GM12878 (cell line): ENCODE data around the gene KLHDC9. TPM values are rescaled to one million over a fixed set of nuclear protein-coding genes. Genes with fewer than 3 reads are reported as not detected.

Experiments used
- ATAC-seq: fragments of 200-7000 bp; cut with Tn5 transposase; 3 replicates; pipeline ENCODE4 v1.9.1; 2020; ENCODE audit warnings: mild to moderate bottlenecking, moderate library complexity
- BruUV-seq: library from RNA; stranded (reverse); fragments of 400-500 nt; replicated peaks from 2 replicates; lab custom pipeline; 2021; lab: Mats Ljungman, UMichigan
- CTCF ChIA-PET: fragments of 300-600 bp; sonication (Branson Sonifier 250); formaldehyde crosslinking; extraction: SDS; loops from one replicate; lab custom pipeline; 2021; ENCODE audit warnings: inconsistent platforms; lab: Yijun Ruan, JAX
- POLR2A ChIA-PET: fragments of 350-600 bp; formaldehyde crosslinking; extraction: SDS; loops from one replicate; lab custom pipeline; 2021; ENCODE audit warnings: inconsistent platforms; lab: Charles Lee
- RAD21 ChIA-PET: fragments of 300-600 bp; sonication (Branson Sonifier 250); formaldehyde crosslinking; loops from one replicate; lab custom pipeline; 2023; ENCODE audit warnings: antibody characterized with exemption; ENCODE audit not compliant: unreplicated experiment; lab: Charles Lee
- SMC1A ChIA-PET: fragments of 300-600 bp; sonication (Branson Sonifier 250); formaldehyde crosslinking; loops from one replicate; lab custom pipeline; 2023; ENCODE audit not compliant: unreplicated experiment, uncharacterized antibody; lab: Charles Lee
- DNase-seq: peaks from one replicate; pipeline ENCODE4 v3.0.0-alpha.2; 2011; ENCODE audit warnings: low read depth, low spot score
- FAIRE-seq: peaks from 3 replicates; lab custom pipeline; 2011; peaks lifted over from hg19 to GRCh38; lab: Jason Lieb, UNC
- H2AFZ ChIP-seq: 2 replicates; pipeline ENCODE4 v1.6.0; 2011; ENCODE audit warnings: low read depth, low read length, control low read depth; ENCODE audit not compliant: control insufficient read depth
- H3K27ac ChIP-seq: 2 replicates; pipeline ENCODE4 v1.5.1; 2011; ENCODE audit warnings: control low read depth; ENCODE audit not compliant: control insufficient read depth, insufficient read depth
- H3K27me3 ChIP-seq, 2 experiments: replicated peaks in 1 of 2; 2 replicates each; pipeline versions ENCODE4 v1.6.0 to v1.6.1; 2011; ENCODE audit warnings: low read length in 1 of 2; ENCODE audit not compliant: control insufficient read depth in 2 of 2, insufficient read depth in 2 of 2
- H3K36me3 ChIP-seq, 2 experiments: 2 replicates each; pipeline ENCODE4 v1.5.1; 2011; ENCODE audit warnings: low read length in 1 of 2; ENCODE audit not compliant: control insufficient read depth in 2 of 2, insufficient read depth in 2 of 2
- H3K4me1 ChIP-seq: 2 replicates; pipeline ENCODE4 v1.6.1; 2011; ENCODE audit warnings: mild to moderate bottlenecking, low read length, moderate library complexity, mixed read lengths; ENCODE audit not compliant: control insufficient read depth, insufficient read depth
- H3K4me2 ChIP-seq: 2 replicates; pipeline ENCODE4 v1.6.0; 2011; ENCODE audit warnings: control low read depth; ENCODE audit not compliant: control insufficient read depth, insufficient read depth
- H3K4me3 ChIP-seq: fragments of 200-600 bp; sonication (generic); 2 replicates; pipeline ENCODE4 v1.5.1; 2016
- H3K79me2 ChIP-seq: 2 replicates; pipeline ENCODE4 v1.6.0; 2011; ENCODE audit warnings: low read length; ENCODE audit not compliant: control insufficient read depth, insufficient read depth
- H3K9ac ChIP-seq: 2 replicates; pipeline ENCODE4 v1.8.0; 2011; ENCODE audit warnings: low read length, control low read depth, mixed read lengths; ENCODE audit not compliant: control insufficient read depth, insufficient read depth
- H3K9me3 ChIP-seq: replicated peaks from 3 replicates; pipeline ENCODE4 v1.5.1; 2011; ENCODE audit warnings: mild to moderate bottlenecking, low read length; ENCODE audit not compliant: control insufficient read depth, insufficient read depth
- H4K20me1 ChIP-seq: 2 replicates; pipeline ENCODE4 v1.6.0; 2011; ENCODE audit not compliant: control insufficient read depth, insufficient read depth
- BCL11A ChIP-seq: IDR thresholded peaks from 2 replicates; pipeline ENCODE4 v1.6.1; 2011; ENCODE audit warnings: low read depth, low read length
- CBX3 ChIP-seq: fragments of 200-600 bp; sonication (generic); IDR thresholded peaks from 2 replicates; pipeline ENCODE4 v1.6.1; 2016; ENCODE audit warnings: low read depth, borderline replicate concordance
- ELK1 ChIP-seq: IDR thresholded peaks from 2 replicates; pipeline ENCODE4 v1.6.1; 2012; ENCODE audit warnings: low read depth, low read length, improper control_type of control experiment
- KDM1A ChIP-seq: fragments of 200-600 bp; sonication (generic); IDR thresholded peaks from 2 replicates; pipeline ENCODE4 v1.6.1; 2016; ENCODE audit warnings: borderline replicate concordance
- NFIC ChIP-seq: IDR thresholded peaks from 2 replicates; pipeline ENCODE4 v1.6.1; 2012; ENCODE audit warnings: low read depth, mild to moderate bottlenecking, inconsistent platforms, low read length, moderate library complexity
- NR2C2 ChIP-seq: IDR thresholded peaks from 2 replicates; pipeline ENCODE4 v1.6.1; 2011; ENCODE audit warnings: borderline replicate concordance, low read depth; ENCODE audit not compliant: control insufficient read depth, insufficient read length
- PAX8 ChIP-seq: fragments of 450-650 bp; IDR thresholded peaks from 2 replicates; pipeline ENCODE4 v1.6.1; 2017; ENCODE audit warnings: mild to moderate bottlenecking, moderate library complexity
- SREBF2 ChIP-seq: IDR thresholded peaks from 2 replicates; pipeline ENCODE4 v1.6.1; 2012; ENCODE audit warnings: mild to moderate bottlenecking, low read length
- TARDBP ChIP-seq: IDR thresholded peaks from 2 replicates; pipeline ENCODE4 v1.6.1; 2016; ENCODE audit warnings: borderline replicate concordance
- YBX1 ChIP-seq: fragments of 450-650 bp; IDR thresholded peaks from 2 replicates; pipeline ENCODE4 v1.6.1; 2016; ENCODE audit warnings: antibody characterized with exemption
- ZNF24 ChIP-seq: fragments of 450-650 bp; IDR thresholded peaks from 2 replicates; pipeline ENCODE4 v1.6.1; 2017; ENCODE audit warnings: antibody characterized with exemption, mild to moderate bottlenecking
- ZSCAN29 ChIP-seq: fragments of 450-650 bp; IDR thresholded peaks from 2 replicates; pipeline ENCODE4 v1.6.1; 2017; ENCODE audit warnings: mild to moderate bottlenecking, moderate library complexity
- WGBS: methylation state at CpG from one replicate; pipeline ENCODE4 v1.1.6; 2016; ENCODE audit warnings: low lambda C conversion rate; ENCODE audit not compliant: insufficient replicate concordance, insufficient coverage; ENCODE audit errors: missing lambda C conversion rate; 5-methylcytosine and 5-hydroxymethylcytosine counted together
- in situ Hi-C: fragments of 300-500 bp; cut with MboI; formaldehyde crosslinking; loops from 9 replicates; pipeline ENCODE4 v1.14.3; 2018; ENCODE audit warnings: mixed read lengths
- intact Hi-C: fragments of 100-400 bp; cut with micrococcal nuclease; formaldehyde crosslinking; loops from one replicate; pipeline ENCODE4 v1.14.2; 2022; ENCODE audit not compliant: unreplicated experiment
- polyA plus RNA-seq, 11 experiments: library from polyadenylated mRNA; depleted of rRNA in 4 of 11; unstranded in 6 of 11; stranded (reverse) in 5 of 11; fragments of >200 nt; fragmentation: Nextera tagmentation in 4 of 11; fragmentation: Illumina TruSeq in 1 of 11; extraction: Ambion mirVana in 4 of 11; extraction: Trizol in 1 of 11; gene quantifications; 1 replicate in 1 of 11; 2 replicates in 10 of 11; pipeline versions ENCODE4 v1.2.1 to v1.2.3, GENCODE V29; 2011 to 2016; ENCODE audit warnings: inconsistent platforms in 2 of 11, missing spikeins in 2 of 11, low read depth in 1 of 11
- total RNA-seq, 4 experiments: library from RNA; depleted of rRNA in 3 of 4; stranded (reverse); fragments of >200 nt in 3 of 4; fragmentation: Illumina TruSeq in 1 of 4; extraction: Trizol in 1 of 4; gene quantifications; 2 replicates each; pipeline versions ENCODE4 v1.2.1 to v1.2.3, GENCODE V29; 2013 to 2021
- TF ChIP-seq, protein P1 (sequence below): fragments of 450-650 bp; formaldehyde crosslinking; IDR thresholded peaks from 2 replicates; pipeline ENCODE4 v1.5.0; 2022; ENCODE audit warnings: mild to moderate bottlenecking, missing genetic modification characterization

Gene KLHDC9
- total and polyA plus RNA-seq, 10 of the 15 experiments (the other 5 are each of a cell fraction or from before 2014, with no cell fraction given), result 0.66 to 4.9 (median 2.6) TPM

GRCh38 chr1:161080441-161081405, 17.4 kb upstream of the KLHDC9 start:
- no peak overlapping the region for H3K9ac ChIP-seq
- no peak overlapping the region for H2AFZ ChIP-seq
- ChIA-PET RAD21 (no interaction called here), POLR2A (no interaction called here), CTCF (interaction anchor here (2.5 kb wide), 1 partner anchor 10 kb away, joined by 11 read pairs; the partner anchor contains the start of gene ARHGAP30), SMC1A (interaction anchor here (1.1 to 2.3 kb wide), 2 partner anchors 10 kb away, joined by 4 to 11 read pairs; no protein-coding TSS in a partner anchor)
- no peaks in the 10 kb centered on the region for H4K20me1 ChIP-seq
- no TSS peak for BruUV-seq
- H3K36me3 ChIP-seq, result no peaks in the 10 kb centered on the region
- H3K27me3 ChIP-seq, result no peaks in the 10 kb centered on the region
- H3K4me2 ChIP-seq, result no peak overlapping the region
- FAIRE-seq (no peak), ATAC-seq (no peak), DNase-seq (no peak)
- H3K27ac ChIP-seq, result no peak overlapping the region
- no peaks in the 10 kb centered on the region for H3K9me3 ChIP-seq
- 55% methylated on average over 5 of the region's 5 CpGs for WGBS
- H3K79me2 ChIP-seq, result no peaks in the 10 kb centered on the region
- TF ChIP-seq ZNF24 (no peak), NR2C2 (no peak), PAX8 (no peak), NFIC (no peak), KDM1A (no peak), TARDBP (no peak)
- no peak overlapping the region for H3K4me3 ChIP-seq
- no peaks in the 10 kb centered on the region; the same call in 1 of the 2 replicates for H3K4me1 ChIP-seq
- in situ Hi-C loops (no loop called here), intact Hi-C loops (no loop called here)

- TF ChIP-seq ZSCAN29, result no peak
- TF ChIP-seq BCL11A, result no peak
- no peak for TF ChIP-seq CBX3
- TF ChIP-seq KDM1A, result no peak
- TF ChIP-seq, protein P1, sequence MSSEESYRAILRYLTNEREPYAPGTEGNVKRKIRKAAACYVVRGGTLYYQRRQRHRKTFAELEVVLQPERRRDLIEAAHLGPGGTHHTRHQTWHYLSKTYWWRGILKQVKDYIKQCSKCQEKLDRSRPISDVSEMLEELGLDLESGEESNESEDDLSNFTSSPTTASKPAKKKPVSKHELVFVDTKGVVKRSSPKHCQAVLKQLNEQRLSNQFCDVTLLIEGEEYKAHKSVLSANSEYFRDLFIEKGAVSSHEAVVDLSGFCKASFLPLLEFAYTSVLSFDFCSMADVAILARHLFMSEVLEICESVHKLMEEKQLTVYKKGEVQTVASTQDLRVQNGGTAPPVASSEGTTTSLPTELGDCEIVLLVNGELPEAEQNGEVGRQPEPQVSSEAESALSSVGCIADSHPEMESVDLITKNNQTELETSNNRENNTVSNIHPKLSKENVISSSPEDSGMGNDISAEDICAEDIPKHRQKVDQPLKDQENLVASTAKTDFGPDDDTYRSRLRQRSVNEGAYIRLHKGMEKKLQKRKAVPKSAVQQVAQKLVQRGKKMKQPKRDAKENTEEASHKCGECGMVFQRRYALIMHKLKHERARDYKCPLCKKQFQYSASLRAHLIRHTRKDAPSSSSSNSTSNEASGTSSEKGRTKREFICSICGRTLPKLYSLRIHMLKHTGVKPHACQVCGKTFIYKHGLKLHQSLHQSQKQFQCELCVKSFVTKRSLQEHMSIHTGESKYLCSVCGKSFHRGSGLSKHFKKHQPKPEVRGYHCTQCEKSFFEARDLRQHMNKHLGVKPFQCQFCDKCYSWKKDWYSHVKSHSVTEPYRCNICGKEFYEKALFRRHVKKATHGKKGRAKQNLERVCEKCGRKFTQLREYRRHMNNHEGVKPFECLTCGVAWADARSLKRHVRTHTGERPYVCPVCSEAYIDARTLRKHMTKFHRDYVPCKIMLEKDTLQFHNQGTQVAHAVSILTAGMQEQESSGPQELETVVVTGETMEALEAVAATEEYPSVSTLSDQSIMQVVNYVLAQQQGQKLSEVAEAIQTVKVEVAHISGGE (CRISPR knock-in tag), result no peak
- no peak for TF ChIP-seq YBX1
- TF ChIP-seq ELK1, result no peak
- no peak for TF ChIP-seq SREBF2
- intact Hi-C loops (no loop called here), in situ Hi-C loops (no loop called here)
- no peak overlapping the region for H2AFZ ChIP-seq
- ChIA-PET CTCF (no interaction called here), POLR2A (no interaction called here), RAD21 (no interaction called here), SMC1A (interaction anchor here (1.1 kb wide), 1 partner anchor 11 kb away, joined by 4 read pairs; no protein-coding TSS in a partner anchor)
- FAIRE-seq, result no peak
- H3K79me2 ChIP-seq, result no peaks in the 10 kb centered on the region
- no TSS peak for BruUV-seq
- no peak overlapping the region for H3K9ac ChIP-seq
- no peak for ATAC-seq
- H4K20me1 ChIP-seq, result no peaks in the 10 kb centered on the region
- no peak overlapping the region for H3K27ac ChIP-seq
- H3K36me3 ChIP-seq, result no peaks in the 10 kb centered on the region
- no peaks in the 10 kb centered on the region; the same call in 1 of the 2 replicates for H3K4me1 ChIP-seq
- H3K4me3 ChIP-seq, result no peak overlapping the region
- no peak overlapping the region for H3K4me2 ChIP-seq
- no peak for DNase-seq
- no peaks in the 10 kb centered on the region for H3K27me3 ChIP-seq
- no peaks in the 10 kb centered on the region for H3K9me3 ChIP-seq
- 70% methylated on average over 5 of the region's 5 CpGs for WGBS
Observed at GRCh38 chr1:161081519-161081918, 16.6 kb upstream of the KLHDC9 start.
